HG02981 (cell line): ENCODE results near the gene SLC27A5.
"Not testable (repeated sequence)": the region's sequence is repeated elsewhere in the genome, so short reads cannot be mapped to it uniquely, and the experiment has no call there.

ENCODE experiments used
- ATAC-seq: cut with Tn5 transposase; IDR thresholded peaks from one replicate; pipeline ENCODE4 v1.9.1; 2021; ENCODE audit warnings: mild to moderate bottlenecking, moderate library complexity; ENCODE audit not compliant: unreplicated experiment

Gene SLC27A5

GRCh38 chr19:58471736-58472135 is 40.1 kb downstream of the SLC27A5 start:
- no peak for ATAC-seq

GRCh38 chr19:58470837-58471543 is 40.8 kb downstream of the SLC27A5 start:
- not testable (repeated sequence) for ATAC-seq

GRCh38 chr19:58469241-58470013 is 42.4 kb downstream of the SLC27A5 start:
- ATAC-seq = no peak

GRCh38 chr19:58468216-58468839 is 43.5 kb downstream of the SLC27A5 start:
- no peak for ATAC-seq

GRCh38 chr19:58466760-58467589 is 44.8 kb downstream of the SLC27A5 start, which contains the start of gene ZNF324:
Gene ZNF324 (plus strand): TSS chr19:58467080. CDS start chr19:58469186, 2,106 bp downstream.
- ATAC-seq = peak; percentile 90

GRCh38 chr19:58466089-58466759 is 45.6 kb downstream of the SLC27A5 start:
- no peak for ATAC-seq

- ATAC-seq = no peak
Observed at GRCh38 chr19:58460039-58460438, 51.8 kb downstream of the SLC27A5 start.

- no peak for ATAC-seq
Observed at GRCh38 chr19:58456111-58456510, 55.7 kb downstream of the SLC27A5 start.

GRCh38 chr19:58455306-58455705 is 56.5 kb downstream of the SLC27A5 start:
- ATAC-seq = no peak

- ATAC-seq = no peak
Observed at GRCh38 chr19:58453743-58454142, 58.0 kb downstream of the SLC27A5 start.

- peak; percentile 94 for ATAC-seq
Observed at GRCh38 chr19:58451358-58452101, 60.3 kb downstream of the SLC27A5 start, which contains the start of gene ZNF324B. Gene ZNF324B (plus strand): TSS chr19:58451622. CDS start chr19:58453702, 2,080 bp downstream.

GRCh38 chr19:58450856-58451357 is 60.9 kb downstream of the SLC27A5 start:
- no peak for ATAC-seq

GRCh38 chr19:58449980-58450379 is 61.8 kb downstream of the SLC27A5 start:
- not testable (repeated sequence) for ATAC-seq

- not testable (repeated sequence) for ATAC-seq
Observed at GRCh38 chr19:58448860-58449259, 62.9 kb downstream of the SLC27A5 start.
